Tibial artery (tissue), 4 donors: Measurements from ENCODE around the gene DNPEP.

Experiments
- DNase-seq, 2 donors: peaks; one replicate each; pipeline ENCODE4 v3.0.0-alpha.2; 2019
- H3K27ac ChIP-seq, 2 donors: fragments of 200-600 bp; sonication (generic) in 1 of 2; 1 replicate in 1 of 2; 2 replicates in 1 of 2; pipeline ENCODE4 v1.5.1; 2018 to 2019; ENCODE audit warnings: mild to moderate bottlenecking in 1 of 2
- H3K27me3 ChIP-seq, 2 donors: fragments of 200-600 bp; sonication (generic) in 1 of 2; one replicate each; pipeline versions ENCODE4 v1.5.1 to v1.6.0; 2016 to 2019
- H3K36me3 ChIP-seq, 3 donors: fragments of 200-600 bp; sonication (generic) in 2 of 3; one replicate each; pipeline ENCODE4 v1.5.1; 2016 to 2019; ENCODE audit warnings: mild to moderate bottlenecking in 2 of 3
- H3K4me1 ChIP-seq, 4 donors: fragments of 200-600 bp; sonication (generic) in 2 of 4; 1 replicate in 3 of 4; 2 replicates in 1 of 4; pipeline ENCODE4 v1.5.1; 2016 to 2019
- H3K4me3 ChIP-seq, 2 donors: fragments of 200-600 bp; sonication (generic) in 1 of 2; 1 replicate in 1 of 2; 2 replicates in 1 of 2; pipeline ENCODE4 v1.5.1; 2018 to 2019; ENCODE audit warnings: mild to moderate bottlenecking in 2 of 2
- H3K9me3 ChIP-seq, 3 donors: fragments of 200-600 bp; sonication (generic) in 1 of 3; one replicate each; pipeline ENCODE4 v1.5.1; 2016 to 2019
- CTCF ChIP-seq, 2 experiments: fragments of 200-600 bp in 1 of 2; fragments of 450-650 bp in 1 of 2; IDR thresholded peaks; one replicate each; pipeline ENCODE4 v1.5.1; 2017 to 2019; ENCODE audit warnings: antibody characterized with exemption in 2 of 2, mild to moderate bottlenecking in 1 of 2, moderate library complexity in 1 of 2
- intact Hi-C: fragments of 100-400 bp; cut with DNase I; formaldehyde crosslinking; loops from one replicate; pipeline ENCODE4 v1.15.0; 2023; ENCODE audit warnings: low total_unique reads

Gene DNPEP

GRCh38 chr2:219402665-219403515 is 15.2 kb upstream of the DNPEP start:
- Histone ChIP-seq H3K36me3 (no peaks in the 10 kb centered on the region), H3K4me3 (no peak overlapping the region), H3K27ac (peak overlapping the region; percentile 90 to 94), H3K4me1 (peaks cover 5 to 53% (median 44%) of the 10 kb centered on the region in 4 donors), H3K27me3 (no peaks in the 10 kb centered on the region), H3K9me3 (no peaks in the 10 kb centered on the region)
- peak; percentile 93 to 94 for TF ChIP-seq CTCF (IDR thresholded peaks at IDR 0.05)
- intact Hi-C loops = loop anchor here (1.0 kb wide), 1 partner anchor 127 kb away; no protein-coding TSS in a partner anchor
- DNase-seq = peak; percentile 74 to 79

DNA sequence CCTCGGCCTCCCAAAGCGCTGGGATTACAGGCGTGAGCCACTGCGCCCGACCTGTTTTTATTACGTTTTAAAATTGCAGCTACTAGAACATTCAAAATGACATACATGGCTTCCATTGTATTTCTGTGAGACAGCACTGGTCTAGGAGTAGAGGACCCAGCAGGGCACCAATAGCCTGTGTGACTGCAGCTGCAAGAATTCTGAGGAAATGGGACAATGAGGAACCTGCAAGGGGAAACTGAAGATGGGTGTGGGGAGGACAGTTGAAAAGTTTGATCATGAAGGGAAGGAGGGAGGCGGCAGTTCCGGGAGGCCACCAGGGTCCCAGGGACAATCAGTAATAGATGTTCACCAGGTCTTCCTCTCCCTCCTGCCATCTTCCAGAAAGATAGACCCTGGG is 13.9 kb upstream of the DNPEP start:
- H3K4me1 ChIP-seq = peaks cover 5 to 52% (median 33%) of the 10 kb centered on the region in 4 donors
- no peak for DNase-seq
- H3K27me3 ChIP-seq = no peaks in the 10 kb centered on the region
- no peak for TF ChIP-seq CTCF (IDR thresholded peaks at IDR 0.05)
- H3K9me3 ChIP-seq = no peaks in the 10 kb centered on the region
- intact Hi-C loops = loop anchor here (1.0 kb wide), 1 partner anchor 129 kb away; no protein-coding TSS in a partner anchor
- no peak overlapping the region for H3K4me3 ChIP-seq
- no peaks in the 10 kb centered on the region for H3K36me3 ChIP-seq
- H3K27ac ChIP-seq = no peak overlapping the region

DNA sequence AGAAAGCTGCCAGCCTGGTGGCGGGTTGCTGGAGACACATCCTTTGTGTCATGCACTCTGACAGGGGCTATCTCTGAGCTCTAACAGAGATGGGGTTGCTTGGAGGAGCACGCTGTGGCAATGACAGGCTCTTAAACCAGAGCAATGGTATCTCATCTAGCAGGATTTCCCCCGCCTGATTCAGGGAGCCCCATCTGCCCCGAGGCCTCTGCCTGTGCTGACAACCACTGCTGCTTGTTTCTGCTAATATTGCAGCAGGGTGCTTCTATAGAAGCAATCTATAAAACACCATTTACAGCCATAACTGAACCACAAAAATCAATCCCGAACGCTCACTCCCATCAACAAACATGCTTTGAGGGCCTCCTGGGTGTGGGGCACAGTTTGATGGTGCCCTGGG is 12.8 kb upstream of the DNPEP start:
- no peak for DNase-seq
- intact Hi-C loops = no loop called here

GRCh38 chr2:219399716-219400478 is 12.2 kb upstream of the DNPEP start:
- no peak overlapping the region for H3K27ac ChIP-seq
- no peak overlapping the region for H3K4me3 ChIP-seq
- no peaks in the 10 kb centered on the region for H3K9me3 ChIP-seq
- peaks cover 5 to 35% (median 16%) of the 10 kb centered on the region in 4 donors for H3K4me1 ChIP-seq
- intact Hi-C loops = no loop called here
- TF ChIP-seq CTCF (IDR thresholded peaks at IDR 0.05) = no peak
- DNase-seq = no peak
- H3K36me3 ChIP-seq = no peaks in the 10 kb centered on the region
- no peaks in the 10 kb centered on the region for H3K27me3 ChIP-seq

More for the DNA sequence above, 12.8 kb upstream of the DNPEP start:
- TF ChIP-seq CTCF (IDR thresholded peaks at IDR 0.05) = no peak
- H3K27me3 ChIP-seq = no peaks in the 10 kb centered on the region
- peaks cover 5 to 42% (median 23%) of the 10 kb centered on the region in 4 donors for H3K4me1 ChIP-seq
- H3K9me3 ChIP-seq = no peaks in the 10 kb centered on the region
- H3K36me3 ChIP-seq = no peaks in the 10 kb centered on the region
- no peak overlapping the region for H3K4me3 ChIP-seq
- H3K27ac ChIP-seq = no peak overlapping the region

GRCh38 chr2:219398721-219399363 is 11.1 kb upstream of the DNPEP start:
- H3K27ac ChIP-seq = no peak overlapping the region
- no peaks in the 10 kb centered on the region for H3K36me3 ChIP-seq
- no peak overlapping the region for H3K4me3 ChIP-seq
- no peaks in the 10 kb centered on the region for H3K9me3 ChIP-seq
- peaks cover 0 to 25% (median 6%) of the 10 kb centered on the region in 4 donors for H3K4me1 ChIP-seq
- no peaks in the 10 kb centered on the region for H3K27me3 ChIP-seq
- DNase-seq = no peak
- intact Hi-C loops = no loop called here
- no peak for TF ChIP-seq CTCF (IDR thresholded peaks at IDR 0.05)
